Measurements from ENCODE around the gene TLE4.
"Not testable (repeated sequence)": the region's sequence is repeated elsewhere in the genome, so short reads cannot be mapped to it uniquely, and the experiment has no call there.

TLE4 gene

DNA sequence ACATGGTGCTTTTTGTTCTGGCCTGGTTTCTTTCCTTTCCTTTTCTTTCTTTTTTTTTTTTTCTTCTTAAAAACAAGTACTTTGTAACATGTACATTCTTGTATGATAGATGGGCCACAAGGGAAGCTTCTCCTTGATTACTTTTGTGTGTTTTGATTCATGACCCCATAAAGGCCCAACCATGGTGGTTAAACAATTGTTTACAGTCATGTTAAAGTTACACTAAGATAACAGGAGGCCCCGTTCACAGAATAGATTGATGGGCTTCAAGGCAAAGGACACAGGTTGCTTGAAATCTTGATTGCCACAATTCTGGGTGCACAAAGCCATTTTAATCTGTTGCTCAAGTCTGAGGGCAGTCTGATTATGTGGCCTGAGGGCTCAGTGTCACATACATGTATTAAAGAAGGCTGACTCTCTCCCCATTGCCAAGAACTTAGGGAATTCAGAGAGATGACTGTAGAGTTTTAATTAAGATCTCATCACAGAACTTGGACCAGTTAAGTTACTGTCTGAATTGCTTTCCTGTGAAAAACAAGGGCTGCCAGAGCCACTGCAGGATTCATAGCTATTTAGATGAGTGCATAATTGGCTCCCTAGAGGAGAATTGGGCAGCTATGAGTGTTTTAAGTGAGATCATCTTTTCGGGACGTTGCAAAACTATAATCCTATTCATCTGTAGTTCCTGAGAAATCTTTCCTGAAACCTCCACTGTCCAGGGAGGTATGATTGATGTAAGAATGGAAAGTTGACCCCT lies 163.4 kb downstream of the TLE4 start:
- no peak for DNase-seq (ENCODE audit: low read depth in 2 of 2)

DNA sequence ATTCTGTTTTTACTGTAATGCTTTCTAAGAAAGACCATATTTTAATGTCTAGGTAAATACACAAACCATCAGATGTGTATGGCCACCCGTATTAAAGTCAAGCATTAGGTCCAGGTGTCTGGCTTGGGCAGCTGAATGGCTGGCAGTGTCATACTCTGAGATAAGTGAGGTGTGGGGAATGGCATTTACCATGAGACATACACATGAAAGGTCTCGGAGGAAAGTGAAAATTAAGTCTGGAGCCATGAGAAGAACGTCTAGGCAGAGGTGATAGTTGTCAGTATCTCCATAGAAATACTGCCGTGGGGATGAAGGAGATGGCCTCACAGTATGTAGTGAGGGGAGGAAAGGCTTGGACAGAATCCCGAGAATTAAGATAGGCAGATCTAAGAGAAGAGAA lies 164.3 kb downstream of the TLE4 start:
- no peak for DNase-seq (ENCODE audit: low read depth in 2 of 2)

DNA sequence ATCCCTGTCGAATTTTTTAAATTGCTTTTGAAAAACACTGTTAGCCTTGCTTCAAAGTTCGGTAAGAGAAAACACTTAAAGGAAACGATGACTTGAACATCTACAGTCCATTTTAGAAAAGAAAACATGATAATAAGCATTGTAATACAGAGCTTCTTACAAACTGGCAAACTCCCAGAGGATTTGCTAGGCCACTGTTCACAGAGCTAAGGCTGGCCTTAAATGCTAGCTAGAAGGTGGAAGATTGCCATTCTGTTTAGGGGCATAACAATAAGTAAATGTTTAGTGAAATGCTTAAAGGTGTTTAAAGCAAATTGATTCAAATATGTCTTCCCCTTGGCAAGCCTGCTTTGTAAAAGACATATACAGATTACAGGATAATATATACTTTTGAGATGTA lies 169.6 kb downstream of the TLE4 start:
- no peak for DNase-seq (ENCODE audit: low read depth in 2 of 2)

DNA sequence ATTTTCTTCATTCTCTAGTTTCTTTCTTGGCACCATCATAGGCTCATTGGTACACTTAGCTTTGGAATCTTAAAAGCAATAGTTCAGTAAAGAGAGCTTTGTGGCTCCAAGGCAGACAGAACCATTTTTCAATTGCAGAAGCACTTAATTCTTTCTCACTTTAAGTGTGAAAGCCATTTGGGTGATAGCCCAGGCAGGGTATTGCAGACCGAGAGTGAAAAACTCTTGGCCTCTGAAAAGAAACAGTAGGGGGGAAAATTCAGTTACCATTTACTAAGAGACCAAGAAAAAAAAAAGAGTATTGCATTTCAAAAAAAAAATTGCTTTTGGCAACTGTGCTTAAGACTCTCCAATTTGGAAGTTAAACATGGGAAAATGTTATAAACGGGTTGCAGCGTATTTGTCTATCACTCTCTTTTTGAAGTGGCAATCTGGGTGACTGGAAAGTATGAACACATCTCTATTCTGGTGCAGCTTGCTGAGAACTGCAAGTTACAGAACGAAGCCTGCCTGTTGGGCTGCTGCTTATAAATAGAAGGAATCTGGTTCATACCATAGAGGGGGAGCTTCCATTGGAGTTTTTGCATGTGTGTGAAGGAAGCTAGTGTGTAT lies 170.5 kb downstream of the TLE4 start:
- no peak for DNase-seq (ENCODE audit: low read depth in 2 of 2)

DNA sequence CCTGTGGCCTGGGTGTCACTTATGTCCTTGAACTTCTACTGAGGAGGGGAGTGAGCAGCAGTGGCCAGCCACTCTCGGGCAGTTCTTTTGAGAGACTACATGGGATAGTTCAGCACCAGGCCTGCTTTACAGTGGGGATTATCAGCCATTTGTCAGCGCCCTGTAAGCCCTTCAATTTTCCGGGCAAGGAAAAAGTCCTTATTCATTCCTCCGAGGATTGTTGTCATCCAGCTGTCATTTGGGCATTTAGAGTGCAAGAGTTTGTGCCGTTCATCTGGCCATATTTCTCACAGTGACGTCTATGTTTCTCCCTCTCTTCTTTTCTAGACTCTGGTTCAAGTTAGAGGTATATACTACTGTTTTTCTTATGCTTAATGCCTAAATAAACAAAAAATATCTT lies 172.8 kb downstream of the TLE4 start:
- no peak for DNase-seq (ENCODE audit: low read depth in 2 of 2)

DNA sequence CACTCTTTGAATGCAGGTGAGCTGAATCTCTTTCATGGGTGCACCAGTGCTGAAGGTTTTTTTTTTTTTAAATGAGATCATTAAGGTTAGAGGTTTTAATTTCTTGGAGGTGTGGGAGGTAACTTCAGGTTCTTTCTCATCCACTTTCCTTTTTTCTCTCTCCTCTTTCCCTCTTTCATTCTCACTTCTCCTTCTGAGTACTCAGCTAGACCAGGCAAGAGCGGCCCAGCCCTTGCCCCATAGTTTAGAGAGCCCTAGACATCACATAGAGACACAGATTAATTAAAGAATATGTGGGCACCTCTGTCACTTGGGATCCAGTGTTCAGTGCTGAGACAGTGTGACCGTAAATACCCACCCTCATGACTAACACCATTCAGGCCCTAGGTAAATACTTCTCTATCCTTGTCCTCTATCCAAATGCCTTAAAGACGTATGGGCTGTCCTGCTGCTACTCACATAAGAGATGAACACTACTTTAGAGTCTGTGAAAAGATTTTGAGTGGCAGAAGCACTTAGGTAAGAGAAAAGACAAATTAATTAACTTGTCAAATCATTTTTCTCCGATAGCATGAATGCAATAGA lies 174.1 kb downstream of the TLE4 start:
- DNase-seq (ENCODE audit: low read depth in 2 of 2): no peak

DNA sequence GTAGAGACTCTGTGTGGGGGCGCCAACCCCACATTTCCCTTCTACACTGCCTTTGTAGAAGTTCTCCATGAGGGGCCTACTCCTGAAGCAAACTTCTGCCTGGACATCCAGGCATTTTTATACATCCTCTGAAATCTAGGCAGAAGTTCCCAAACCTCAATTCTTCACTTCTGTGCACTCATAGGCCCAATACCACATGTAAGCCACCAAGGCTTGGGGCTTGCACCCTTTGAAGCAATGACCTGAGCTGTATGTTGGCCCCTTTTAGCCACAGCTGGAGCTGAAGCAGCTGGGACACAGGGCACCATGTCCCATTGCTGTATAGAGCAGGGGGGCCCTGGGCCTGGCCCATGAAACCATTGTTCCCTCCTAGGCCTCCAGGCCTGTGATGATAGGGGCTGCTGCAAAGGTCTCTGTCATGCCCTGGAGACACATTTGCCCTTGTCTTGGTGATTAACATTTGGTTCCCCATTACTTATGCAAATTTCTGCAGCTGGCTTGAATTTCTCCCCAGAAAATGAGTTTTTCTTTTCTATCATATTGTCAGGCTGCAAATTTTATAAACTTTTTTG lies 180.2 kb downstream of the TLE4 start:
- DNase-seq (ENCODE audit: low read depth in 2 of 2): not testable (repeated sequence)

DNA sequence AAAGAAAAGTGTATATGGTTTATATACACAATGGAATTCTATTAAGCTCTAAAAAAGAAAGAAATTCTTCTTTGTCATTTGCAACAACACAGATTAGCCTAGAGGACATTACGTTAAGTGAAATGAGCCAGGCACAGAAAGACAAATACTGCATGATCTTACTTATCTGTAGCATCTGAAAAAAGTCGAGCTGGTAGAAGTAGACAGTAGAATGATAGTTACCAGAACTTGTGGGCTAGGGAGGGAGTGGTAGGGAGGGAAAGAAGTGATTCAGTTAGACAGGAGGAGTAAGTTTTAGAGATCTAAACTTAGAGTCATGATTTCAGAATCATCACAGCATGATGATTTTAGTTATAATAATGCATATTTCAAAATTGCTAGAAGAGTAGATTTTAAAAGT lies 184.6 kb downstream of the TLE4 start:
- no peak for DNase-seq (ENCODE audit: low read depth in 2 of 2)

DNA sequence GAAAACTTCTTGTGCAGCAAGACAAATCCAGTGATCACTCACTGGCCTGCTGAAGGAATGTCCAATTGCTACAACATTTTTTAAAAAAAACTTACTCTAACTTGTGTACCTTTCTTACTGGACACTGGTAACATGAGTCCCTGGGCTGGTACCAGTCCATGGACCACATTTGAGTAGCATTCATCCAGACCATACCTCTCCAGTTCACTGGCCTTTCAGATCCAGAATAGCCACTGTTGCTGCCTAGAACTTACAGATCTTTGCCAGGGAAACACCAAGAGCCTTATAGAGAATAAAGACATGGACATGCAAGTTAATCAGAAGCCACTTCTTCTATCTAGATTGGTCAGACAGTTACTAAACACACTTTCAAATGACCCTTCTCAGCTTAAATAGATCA lies 185.3 kb downstream of the TLE4 start:
- no peak for DNase-seq (ENCODE audit: low read depth in 2 of 2)

DNA sequence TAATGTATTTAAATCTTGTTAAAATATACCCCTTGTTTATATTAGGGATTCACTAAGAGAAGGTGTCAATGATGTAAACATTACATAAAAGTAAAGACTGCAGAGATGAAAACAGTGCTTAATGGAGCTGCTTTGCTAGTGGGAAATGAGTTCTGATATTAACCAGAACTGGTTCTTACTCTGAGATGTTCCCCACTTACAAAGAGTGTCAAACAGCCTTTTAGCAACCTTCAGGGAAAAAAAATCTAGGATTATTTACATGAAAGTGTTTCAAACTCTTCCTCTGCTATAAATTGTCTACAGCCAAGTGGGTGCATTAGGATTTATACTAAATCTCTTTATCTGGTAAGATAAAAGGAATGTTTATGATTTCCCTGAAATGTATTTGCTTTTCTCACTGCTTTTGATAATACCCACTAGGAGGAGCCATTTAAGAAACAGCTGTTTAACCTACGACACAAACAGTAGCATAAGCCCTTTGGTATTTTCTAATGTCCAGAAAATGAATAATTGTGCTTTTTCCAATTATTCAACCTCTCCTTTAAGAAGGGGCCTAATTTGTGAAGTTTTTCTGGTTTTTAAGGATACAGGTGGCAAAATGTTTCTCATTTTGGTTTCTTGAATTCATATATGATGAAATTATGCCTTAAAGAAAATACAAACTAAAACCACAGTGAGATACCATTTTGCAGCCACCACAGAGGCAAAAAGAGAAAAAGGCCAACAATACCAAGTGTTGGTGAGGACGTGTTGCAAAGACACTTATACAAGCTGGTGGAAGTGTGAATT lies 186.3 kb downstream of the TLE4 start:
- DNase-seq (ENCODE audit: low read depth in 2 of 2): no peak

DNA sequence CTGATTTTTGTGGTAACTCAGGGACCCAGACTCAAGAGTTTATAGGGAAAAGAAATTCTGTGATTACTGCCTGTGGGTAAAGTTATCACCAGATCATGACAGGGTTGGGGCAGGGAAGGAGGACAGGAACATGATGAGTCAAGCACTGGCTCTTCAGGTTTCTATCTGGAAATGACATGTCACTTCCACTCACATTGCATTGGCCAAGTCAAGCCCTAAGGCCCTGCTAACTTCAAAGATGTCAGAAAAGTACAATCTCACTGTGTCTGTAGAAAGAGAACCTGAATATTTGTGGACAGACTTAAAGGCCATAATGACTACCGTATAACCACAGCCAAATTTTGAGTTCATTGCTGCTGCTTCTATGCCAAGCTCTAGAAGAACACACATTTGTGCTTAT lies 187.7 kb downstream of the TLE4 start:
- no peak for DNase-seq (ENCODE audit: low read depth in 2 of 2)

DNA sequence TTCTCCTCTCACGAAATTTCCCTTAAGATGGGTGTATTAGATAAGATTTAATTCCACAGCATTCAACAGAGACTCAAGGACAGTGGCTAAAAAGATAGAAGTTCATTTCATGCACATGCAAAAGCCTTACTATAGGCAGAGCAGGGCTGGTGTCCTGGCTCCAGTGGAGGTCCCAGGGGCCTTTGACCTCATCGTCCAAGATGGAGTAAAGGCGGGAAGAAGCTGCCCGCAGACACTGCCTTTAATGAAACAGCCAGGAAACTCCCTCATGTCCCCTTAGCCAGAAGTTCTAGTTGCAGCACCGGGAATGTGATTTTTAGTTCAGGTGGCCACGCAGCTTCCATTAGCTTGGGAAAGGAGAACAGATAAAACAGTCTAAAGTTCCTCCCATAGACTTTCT lies 190.3 kb downstream of the TLE4 start:
- no peak for DNase-seq (ENCODE audit: low read depth in 2 of 2)

DNA sequence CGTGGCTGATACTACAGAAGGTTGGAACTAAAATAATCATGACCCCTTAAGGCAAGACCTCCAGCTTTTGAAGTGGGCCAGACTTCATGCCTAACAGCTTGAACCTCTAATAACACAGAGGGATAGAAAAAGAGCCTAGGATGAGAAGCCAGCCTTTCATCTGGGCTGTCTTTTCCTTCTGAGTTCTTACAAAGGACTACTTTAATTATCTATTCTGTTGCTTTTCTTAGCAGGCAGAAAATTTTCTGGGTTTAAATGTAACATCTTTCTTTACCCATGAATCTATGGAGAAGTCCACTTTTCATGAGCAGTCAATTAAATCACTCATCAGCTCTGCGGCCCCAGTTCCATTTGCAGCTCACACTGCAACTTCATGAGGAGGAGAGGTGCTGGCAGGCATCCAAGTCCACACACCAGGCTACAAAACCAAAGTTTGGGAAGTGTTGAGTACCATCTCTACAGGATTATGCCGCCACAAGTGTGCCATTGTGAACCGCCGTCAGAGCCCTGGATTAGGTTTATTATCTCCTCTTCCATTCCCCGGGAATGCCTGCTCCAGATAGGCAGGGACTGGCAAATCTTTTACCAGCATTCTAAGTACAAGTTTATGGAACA lies 192.0 kb downstream of the TLE4 start:
- DNase-seq (ENCODE audit: low read depth in 2 of 2): no peak

DNA sequence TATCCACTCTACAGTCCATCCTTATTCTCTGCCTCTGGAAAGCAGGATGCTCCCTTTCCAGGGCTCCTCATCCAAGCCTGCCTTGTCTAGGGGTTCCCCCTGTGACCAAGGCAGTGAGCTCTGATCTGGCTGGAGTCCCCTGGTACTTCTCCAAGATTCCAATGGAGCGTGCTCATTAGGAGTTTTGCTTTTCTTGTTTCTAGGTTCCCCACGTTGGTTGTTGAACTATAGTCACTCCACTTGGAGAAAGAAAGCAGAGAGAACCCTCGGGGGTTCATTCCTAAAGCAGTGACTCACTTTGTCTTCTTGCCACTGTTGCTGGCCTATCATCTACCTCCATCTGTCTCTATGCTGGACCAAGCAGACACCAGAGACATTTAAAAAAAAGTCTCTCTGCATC lies 192.6 kb downstream of the TLE4 start:
- no peak for DNase-seq (ENCODE audit: low read depth in 2 of 2)

DNA sequence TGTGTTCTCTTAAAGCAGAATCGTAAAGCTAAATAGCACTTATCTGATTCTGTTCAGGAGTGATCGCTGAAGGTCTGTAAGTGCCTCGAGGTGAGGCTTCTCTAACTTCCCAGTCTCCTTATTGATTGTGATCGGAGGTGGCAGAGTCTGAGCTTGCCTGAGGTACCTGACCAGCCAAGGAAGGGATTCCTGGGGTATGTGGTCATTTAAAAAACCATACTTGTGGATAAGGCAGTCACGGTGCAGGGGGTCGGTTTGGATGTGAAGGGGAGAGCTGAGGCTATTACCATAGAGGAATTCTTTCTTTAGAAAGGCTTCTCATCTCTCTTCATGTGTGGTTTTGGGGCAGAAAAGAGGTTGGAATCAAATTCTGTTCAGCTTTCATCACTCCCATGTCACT lies 193.7 kb downstream of the TLE4 start:
- no peak for DNase-seq (ENCODE audit: low read depth in 2 of 2)

DNA sequence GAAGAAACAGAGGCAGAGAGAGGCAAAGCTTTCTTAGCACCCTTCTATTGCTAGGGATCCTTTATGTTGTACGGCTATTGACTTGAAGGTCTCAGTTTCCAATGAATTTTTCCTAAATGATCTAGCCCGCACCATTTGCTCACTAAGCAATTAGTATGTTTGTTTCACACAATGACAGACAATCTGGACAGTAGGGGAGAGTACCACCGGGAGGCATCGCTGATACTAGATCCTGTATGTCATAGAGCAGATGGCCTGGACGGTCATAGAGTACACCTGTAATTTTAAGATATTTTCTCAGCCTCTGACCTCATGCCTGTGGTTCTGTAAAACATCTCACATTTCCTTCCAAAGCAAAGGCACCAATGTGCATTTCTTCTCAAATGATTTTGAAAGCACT lies 194.3 kb downstream of the TLE4 start:
- no peak for DNase-seq (ENCODE audit: low read depth in 2 of 2)

DNA sequence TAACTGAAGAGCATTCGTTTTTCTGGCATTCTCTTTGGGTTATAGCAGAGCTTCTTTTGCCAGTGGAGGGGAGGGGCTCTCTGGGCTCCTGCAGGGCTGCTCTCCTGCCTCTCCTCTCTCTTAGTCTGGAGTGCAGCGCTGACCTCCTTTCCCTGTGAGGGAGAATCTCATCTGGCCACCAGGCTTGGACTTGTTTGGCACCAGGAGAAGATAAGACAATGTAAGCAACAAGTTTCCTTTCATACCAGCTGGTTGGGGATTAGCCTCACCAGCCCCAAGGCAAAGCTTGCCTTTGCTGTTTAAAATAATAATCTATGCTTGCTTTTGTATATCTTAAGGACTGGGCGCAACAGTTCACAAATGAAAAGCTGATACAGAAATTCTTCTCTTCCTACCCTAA lies 196.4 kb downstream of the TLE4 start:
- no peak for DNase-seq (ENCODE audit: low read depth in 2 of 2)

DNA sequence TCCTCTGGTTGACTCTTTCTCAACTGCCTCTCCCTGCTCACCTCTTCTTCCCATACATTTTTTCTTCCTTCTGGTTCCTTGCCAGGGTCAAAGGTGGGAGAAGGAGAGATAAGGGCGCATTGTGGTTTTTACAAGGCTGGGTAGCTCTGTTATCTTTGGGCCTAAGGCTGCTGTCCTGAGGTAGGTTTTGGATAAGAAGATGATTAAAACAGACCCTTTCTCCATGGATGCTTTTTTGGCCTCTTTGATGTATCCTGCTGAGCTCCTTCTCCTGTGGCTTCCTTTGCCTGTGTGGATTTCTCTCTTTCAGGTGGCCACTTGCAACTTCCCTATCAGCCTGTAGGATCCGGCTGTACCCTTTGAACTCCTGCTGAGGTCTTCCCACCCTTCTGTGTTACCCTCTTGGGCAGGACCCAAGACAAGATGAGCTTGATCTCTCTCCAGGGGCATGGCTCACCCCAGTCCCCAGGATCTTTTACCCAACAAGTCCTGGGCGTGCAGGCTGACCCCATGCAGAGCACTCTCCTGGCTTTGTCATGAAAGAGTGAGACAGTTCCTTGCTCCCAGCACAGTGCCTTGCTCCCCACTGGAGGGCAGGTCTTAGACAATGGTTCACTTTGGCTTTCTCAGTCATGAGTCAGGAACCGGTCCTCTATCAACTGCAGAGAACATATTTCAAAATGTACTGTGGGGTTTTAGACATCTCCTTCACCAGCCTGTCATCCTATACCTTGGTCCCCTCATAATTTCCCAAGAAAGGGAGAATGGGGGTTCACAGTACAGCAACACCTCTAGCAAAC lies 197.9 kb downstream of the TLE4 start:
- no peak for DNase-seq (ENCODE audit: low read depth in 2 of 2)

DNA sequence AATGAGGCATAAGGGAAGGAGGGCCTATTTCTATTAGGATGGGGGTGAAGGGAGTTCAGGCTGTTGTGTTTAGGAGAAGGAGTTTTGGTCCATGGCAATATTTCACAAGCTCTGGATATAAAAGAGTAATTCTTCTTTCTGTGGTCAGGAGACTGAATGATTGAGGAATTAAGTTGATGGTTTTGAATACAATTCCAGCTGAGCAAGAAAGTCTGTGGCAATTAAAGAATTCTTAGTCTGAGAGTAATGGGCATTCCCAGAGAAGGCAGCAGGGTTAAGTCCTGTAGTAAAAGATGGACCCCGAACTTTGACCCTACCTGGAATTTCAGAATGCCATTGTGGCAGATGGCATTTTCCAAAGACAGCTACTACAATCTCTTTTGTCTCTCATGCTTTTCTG lies 202.6 kb downstream of the TLE4 start:
- no peak for DNase-seq (ENCODE audit: low read depth in 2 of 2)

All from activated CD4-positive, alpha-beta T cell treated with anti-CD3 and anti-CD28 coated beads for 24 hours (primary cell).